Retinal pigment epithelial cell (primary cell): Measurements from ENCODE around the gene ZNHIT2.

ENCODE experiments used
- DNase-seq: peaks from one replicate; pipeline ENCODE4 v3.0.0-alpha.2; 2010; ENCODE audit warnings: low read depth
- H3K4me3 ChIP-seq: 2 replicates; pipeline ENCODE4 v1.5.1; 2011; ENCODE audit warnings: mild to moderate bottlenecking, low read length, control low read depth, moderate library complexity
- CTCF ChIP-seq: conservative IDR thresholded peaks from 2 replicates; pipeline ENCODE4 v1.5.1; 2011; ENCODE audit warnings: low read depth, low read length, control low read depth, inconsistent platforms

ZNHIT2 gene

DNA sequence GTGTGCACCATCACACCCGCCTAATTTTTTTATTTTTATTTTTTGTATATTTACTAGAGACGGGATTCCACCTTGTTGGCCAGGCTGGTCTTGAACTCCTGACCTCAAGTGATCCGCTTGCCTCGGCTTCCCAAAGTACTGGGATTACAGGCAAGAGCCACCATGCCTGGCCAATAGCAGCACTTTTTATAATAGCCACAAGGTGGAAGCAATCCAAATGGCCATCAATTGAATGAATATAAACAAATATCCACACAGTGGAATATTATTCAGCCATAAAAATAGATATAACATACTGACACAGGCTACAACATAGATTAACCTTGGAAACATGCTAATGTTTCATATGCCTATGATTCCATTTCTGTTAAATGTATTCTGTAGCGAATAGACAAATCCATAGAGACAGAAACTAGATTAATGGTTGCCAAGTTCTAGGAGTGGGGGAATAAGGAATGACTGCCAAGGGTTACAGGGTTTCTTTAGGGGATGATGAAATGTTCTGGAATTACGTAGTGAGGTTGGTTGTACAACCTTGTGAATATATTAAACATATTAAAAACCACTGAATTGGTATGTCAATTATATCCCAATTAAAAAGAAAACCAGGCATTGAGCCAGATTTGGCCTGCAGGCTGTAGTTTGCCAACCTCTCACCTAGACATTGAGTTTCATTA, 16.7 kb downstream of the ZNHIT2 start:
- DNase-seq, result no peak
- TF ChIP-seq CTCF, result no peak
- no peak overlapping the region for H3K4me3 ChIP-seq

DNA sequence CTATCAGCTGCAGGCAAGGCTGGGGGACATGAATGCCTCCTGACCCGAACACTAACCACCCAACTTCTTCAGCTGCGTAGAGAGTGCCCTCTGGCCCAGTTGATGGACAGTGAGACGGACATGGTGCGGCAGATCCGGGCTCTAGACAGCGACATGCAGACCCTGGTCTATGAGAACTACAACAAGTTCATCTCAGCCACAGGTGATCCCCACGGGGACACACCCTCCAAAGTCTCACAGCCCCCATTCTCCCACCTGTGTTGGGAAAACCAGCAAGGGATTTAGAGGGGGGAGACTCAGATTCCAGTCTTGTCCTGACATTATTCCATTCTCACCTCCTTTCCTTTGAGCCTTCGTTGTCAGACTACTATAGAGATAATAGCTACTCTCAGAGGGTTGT, 20.6 kb downstream of the ZNHIT2 start:
- TF ChIP-seq CTCF, result no peak
- no peak for DNase-seq
- H3K4me3 ChIP-seq, result peak overlapping the region; percentile 78

GRCh38 chr11:65095974-65096806, 21.3 kb downstream of the ZNHIT2 start, which contains the start of gene VPS51:
Gene VPS51, plus strand, starts transcription at chr11:65096214. Its CDS starts 37 bp downstream, at chr11:65096251.
- peak; percentile 78 for DNase-seq
- TF ChIP-seq CTCF, result no peak
- peak within 1 kb of the TSS; percentile 78 for H3K4me3 ChIP-seq

GRCh38 chr11:65095427-65095826, 22.1 kb downstream of the ZNHIT2 start:
- H3K4me3 ChIP-seq, result peak overlapping the region; percentile 78
- no peak for TF ChIP-seq CTCF
- DNase-seq, result no peak

DNA sequence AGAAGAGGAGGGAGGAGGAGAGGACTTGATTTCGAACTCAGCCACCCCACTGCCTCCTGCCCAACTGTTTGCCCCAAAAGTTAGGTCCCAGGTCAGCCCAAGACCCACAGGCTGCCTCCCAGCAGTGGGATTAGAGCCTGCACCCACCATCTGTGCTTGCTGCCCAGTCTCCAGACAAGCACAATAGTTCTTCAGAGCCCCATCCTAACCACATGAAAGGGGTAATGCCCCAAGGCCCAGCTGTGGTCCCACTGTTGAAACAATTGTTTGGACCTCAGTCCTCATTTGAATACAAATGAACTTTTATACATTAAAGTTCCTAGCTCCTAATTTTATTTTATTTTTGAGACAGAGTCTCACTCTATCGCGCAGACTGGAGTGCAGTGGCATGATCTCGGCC, 26.9 kb downstream of the ZNHIT2 start:
- TF ChIP-seq CTCF, result no peak
- no peak for DNase-seq
- no peak overlapping the region for H3K4me3 ChIP-seq

DNA sequence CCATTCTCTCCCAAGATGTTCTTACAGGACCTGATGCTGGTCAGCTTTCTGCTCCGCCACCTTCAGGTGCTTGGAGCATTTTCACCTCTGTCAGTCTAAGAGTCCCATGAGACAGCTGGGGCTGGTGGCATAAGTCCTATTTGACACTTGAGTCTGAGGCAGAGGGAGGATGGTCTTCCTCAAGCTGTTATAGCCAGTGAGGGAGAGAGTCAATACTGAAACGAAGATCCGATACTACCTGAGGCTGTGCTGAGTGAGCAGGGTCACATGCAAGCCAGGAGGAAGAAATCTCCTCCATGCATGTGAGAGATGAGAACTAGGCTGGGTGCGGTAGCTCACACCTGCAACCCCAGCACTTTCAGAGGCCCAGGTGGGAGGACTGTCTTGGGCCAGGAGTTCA, 27.9 kb downstream of the ZNHIT2 start:
- H3K4me3 ChIP-seq, result no peak overlapping the region
- no peak for TF ChIP-seq CTCF
- no peak for DNase-seq
